SIG-M5 (cell line): ENCODE results near the gene SMPX.

Experiments used
- DNase-seq: peaks from one replicate; lab custom pipeline; 2025; lab: John Stamatoyannopoulos, UW

Gene SMPX

GRCh38 chrX:21711129-21711847, 46.6 kb downstream of the SMPX start:
- DNase-seq: no peak

DNA sequence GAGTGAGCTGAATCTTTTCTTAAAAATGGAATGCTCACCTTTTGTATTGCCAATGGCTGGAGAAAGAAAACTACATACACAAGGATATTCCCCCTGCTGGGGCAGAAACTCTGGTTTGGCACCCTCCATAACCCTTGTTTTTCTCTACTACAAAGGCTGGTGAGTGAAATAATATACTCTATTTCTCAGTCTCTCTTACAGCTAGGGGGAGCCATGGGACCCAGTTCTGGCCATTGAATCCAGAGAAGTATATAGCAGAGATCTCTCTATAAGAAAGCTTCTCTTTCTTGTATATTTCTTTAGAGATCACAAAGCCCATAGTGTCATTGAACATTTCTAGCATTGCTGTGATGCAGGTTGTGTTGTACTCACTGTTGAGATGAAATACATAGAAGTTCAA, 49.8 kb downstream of the SMPX start:
- no peak for DNase-seq

DNA sequence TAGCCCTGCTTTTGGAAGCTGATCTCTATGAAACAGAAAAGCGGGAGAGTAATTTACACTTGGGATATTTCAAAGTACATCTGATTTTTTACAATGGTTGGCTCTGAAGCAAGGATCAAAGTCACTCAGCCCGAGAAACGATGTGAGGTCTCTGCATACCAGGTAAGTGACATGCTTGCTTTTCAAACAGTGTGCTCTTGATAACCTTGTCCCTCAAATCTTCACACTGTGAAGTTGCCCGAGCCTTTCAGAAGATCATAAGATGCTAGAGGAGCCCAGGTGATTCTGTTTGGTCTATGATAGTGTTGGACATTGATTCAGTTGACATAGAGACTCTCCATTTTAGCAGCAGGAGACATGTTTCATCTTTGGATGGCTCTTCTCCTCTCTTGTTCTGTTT, 52.7 kb downstream of the SMPX start:
- no peak for DNase-seq

GRCh38 chrX:21702725-21703124, 55.2 kb downstream of the SMPX start:
- DNase-seq: no peak

DNA sequence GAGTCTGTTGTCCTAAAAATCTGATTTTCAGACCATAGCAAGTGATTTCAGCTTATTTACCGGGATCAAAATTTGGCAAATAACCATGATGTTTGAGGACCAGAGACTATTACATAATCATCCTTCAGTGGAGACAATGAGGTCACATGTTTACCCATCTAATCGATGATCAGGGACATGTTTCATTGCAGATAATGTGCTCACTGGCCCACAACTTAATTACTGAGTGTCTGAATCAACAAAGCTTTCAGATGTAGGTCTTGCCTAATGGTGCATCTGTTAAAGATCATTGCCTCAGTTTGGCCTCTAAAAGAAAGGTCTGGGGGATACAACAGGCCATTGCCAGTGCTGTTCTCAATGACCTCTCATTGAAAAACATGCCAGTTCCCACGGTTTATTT, 56.9 kb downstream of the SMPX start:
- DNase-seq: no peak

DNA sequence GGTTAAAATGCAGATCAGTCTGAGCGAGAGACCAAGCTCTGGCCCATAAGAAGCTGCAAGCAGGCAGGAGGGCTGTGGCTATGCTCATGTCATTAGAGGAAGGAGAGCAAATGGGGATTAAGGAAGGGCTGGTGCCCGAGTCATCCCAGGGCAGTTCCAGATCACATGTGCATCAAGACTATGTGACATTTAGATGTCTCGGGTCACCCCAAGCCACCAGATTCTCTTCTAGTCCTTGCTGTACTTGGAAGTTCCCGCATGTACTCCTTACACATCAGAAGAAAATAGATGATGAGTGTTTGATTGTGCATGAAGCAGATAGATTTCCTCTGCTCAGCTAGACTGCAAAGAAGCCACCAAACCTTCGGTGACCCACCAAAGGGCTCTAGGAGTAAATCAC, 57.6 kb downstream of the SMPX start:
- DNase-seq: no peak

DNA sequence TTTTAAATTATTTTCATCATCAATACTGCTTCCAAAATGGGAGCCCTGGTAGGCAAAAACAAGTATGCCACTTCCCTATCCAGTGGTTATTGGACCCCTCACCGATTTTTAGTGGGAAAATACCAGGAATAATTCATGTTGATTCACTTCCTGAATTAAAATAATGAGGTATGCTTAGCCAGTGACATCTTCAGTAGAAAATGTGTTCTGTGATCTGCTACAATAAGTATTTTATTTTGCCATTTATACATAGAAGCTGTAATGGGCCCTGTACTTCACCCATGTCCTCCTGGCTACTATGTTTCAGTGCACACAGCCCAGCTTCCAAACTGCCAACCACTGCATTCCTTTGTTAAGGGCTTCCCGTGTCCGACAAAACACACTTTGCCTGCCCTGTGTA, 58.8 kb downstream of the SMPX start:
- no peak for DNase-seq

DNA sequence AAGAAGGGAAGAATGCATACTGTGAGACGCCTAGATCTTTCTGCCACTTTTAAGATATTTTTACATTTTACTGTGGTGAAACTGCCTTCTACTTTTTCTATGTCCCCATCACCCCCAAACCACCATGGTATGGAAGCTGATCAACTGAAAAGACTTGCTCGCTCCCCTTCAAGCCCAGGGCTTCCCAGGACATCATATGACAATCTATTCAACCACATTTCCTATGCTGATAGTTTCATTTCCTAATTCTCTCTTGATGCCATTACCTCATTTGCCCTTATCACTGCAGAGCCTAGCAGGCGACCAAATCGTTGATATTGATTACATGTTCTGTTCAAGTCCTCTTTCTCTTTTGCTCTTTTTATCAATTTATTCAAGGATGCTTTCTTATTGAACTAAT, 59.6 kb downstream of the SMPX start:
- peak; percentile 23 for DNase-seq

DNA sequence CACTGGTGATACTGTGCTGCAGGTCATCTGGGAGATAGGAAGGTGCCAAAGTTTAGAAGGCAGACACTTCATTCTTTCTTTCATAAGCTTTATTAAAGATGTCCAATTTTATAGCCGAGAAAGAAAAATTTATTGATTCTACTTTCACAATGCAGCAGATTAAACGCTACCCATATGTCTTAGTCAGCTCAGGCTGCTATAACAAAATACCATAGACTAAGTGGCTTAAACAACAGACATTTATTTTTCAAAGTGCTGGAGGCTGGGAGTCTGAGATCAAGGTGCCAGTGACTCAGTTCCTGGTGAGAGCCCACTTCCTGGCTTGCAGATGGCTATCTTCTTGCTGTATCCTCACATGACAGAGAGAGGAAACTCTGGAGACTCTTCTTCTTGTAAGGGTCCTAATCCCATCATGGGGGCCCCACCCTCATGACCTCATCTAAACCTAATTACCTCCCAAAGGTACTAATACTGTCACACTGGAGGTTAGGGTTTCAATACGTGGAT, 66.4 kb downstream of the SMPX start:
- DNase-seq: no peak

- no peak for DNase-seq
These were observed 74.0 kb downstream of the SMPX start for GRCh38 chrX:21683941-21684340.

GRCh38 chrX:21678048-21678612, 79.8 kb downstream of the SMPX start:
- DNase-seq: no peak

DNA sequence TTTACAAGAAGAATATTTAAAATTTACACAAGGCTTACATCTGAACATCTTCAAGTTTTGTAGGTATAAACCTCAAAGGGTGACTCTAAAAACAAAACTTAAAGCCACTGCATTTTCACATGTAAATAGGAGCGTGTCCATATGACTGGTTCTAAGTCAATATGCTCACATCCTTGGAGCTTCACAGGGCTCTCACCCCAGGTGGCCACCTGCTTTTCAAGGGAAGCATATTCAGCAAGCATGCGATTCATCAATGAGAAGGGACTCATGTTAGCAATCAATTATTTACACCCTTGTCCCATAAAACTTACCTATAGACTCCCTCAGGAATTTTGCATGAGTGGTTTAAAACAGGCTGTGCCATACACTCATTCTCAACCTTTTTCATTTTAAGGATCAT, 82.0 kb downstream of the SMPX start:
- no peak for DNase-seq

- no peak for DNase-seq
These were observed 83.3 kb downstream of the SMPX start for GRCh38 chrX:21674430-21675186.

DNA sequence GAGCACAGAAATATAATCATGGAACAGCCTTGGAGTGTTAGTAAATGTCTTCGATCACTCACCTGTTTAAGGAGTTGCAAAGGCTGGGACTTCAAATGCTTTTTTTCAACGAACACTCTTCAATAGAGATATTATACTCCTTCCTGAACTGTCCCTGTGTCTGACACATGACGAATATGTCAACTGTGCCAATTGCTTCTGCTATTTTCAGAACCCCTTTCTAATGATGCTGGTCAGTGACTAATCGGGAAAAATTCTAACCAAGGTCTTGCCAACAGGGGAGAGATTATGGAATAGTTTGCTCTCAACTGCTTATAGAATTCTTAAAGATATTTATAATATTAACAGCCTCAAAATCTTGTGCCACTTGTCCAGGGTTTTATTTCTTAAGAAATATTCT, 91.2 kb downstream of the SMPX start:
- no peak for DNase-seq

GRCh38 chrX:21666252-21666651, 91.7 kb downstream of the SMPX start:
- no peak for DNase-seq

DNA sequence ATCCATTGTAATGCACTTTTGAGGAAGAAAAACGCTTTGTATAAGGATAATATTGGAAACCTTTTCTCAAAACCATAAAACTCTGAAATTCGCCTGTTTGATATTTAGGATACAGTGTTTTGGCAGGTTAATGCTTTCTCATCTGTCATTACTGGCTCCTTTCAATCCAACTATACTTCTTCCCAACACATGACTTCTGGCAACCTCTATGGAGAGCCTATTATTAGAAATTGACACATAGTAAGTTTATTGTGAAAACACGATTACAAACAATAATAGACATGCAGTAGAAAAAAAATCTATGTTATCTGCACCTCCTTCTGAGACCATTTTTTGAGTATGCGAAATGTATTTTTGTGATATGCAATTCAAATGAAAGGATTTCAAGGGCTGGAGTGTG, 95.2 kb downstream of the SMPX start:
- no peak for DNase-seq

- no peak for DNase-seq
These were observed 96.6 kb downstream of the SMPX start for GRCh38 chrX:21661316-21661715.

- no peak for DNase-seq
These were observed 97.8 kb downstream of the SMPX start for GRCh38 chrX:21660156-21660555.

GRCh38 chrX:21659320-21659719, 98.6 kb downstream of the SMPX start:
- no peak for DNase-seq

GRCh38 chrX:21658746-21659145, 99.2 kb downstream of the SMPX start:
- DNase-seq: no peak

- no peak for DNase-seq
These were observed 99.7 kb downstream of the SMPX start, which contains the start of gene KLHL34 for GRCh38 chrX:21658152-21658737. TSS of gene KLHL34 (minus strand) at chrX:21658330. CDS start at chrX:21657788, 542 bp downstream.

DNA sequence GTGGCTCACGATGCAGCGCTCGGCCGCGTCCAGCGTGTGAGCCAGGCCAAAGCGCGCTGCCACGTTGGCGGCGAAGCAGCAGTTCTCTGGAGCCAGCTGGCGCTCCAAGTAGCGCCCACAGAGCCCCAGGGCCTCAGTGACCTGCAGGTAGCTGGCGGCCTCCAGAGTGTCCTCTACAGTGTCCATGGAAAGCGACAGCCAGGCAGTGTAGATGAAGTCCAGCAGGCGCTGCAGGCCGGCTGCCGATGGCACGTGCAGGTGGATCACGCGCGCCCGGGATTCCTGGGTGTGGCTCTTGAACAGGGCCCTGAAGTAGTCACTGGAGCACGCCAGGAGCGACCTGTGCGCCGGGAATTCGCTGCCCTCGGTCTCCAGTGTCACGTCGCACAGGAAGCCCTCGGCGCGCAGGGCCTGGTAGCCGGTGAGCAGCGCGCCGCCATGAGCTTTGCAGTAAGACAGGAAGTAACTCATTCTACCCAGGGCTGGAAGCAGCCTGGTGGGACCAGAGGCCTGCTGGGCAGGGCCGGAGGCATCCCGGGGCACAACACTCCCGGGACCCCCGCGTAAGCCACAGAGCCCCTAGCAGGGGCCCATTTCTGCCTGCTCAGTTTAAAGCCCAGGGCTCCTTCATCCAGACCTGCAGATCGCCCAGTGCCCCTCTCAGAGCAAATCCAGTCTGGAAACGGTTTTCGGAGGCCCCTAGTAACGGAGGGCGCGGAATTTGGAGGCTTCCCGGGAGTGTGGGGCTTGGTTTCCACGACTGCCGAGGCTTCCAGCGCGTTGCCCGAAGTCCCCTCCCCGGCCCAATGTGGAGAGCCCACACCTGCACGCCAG, 100.4 kb downstream of the SMPX start:
- DNase-seq: no peak
